ENCODE data around the gene DLX5.

Gene DLX5

DNA sequence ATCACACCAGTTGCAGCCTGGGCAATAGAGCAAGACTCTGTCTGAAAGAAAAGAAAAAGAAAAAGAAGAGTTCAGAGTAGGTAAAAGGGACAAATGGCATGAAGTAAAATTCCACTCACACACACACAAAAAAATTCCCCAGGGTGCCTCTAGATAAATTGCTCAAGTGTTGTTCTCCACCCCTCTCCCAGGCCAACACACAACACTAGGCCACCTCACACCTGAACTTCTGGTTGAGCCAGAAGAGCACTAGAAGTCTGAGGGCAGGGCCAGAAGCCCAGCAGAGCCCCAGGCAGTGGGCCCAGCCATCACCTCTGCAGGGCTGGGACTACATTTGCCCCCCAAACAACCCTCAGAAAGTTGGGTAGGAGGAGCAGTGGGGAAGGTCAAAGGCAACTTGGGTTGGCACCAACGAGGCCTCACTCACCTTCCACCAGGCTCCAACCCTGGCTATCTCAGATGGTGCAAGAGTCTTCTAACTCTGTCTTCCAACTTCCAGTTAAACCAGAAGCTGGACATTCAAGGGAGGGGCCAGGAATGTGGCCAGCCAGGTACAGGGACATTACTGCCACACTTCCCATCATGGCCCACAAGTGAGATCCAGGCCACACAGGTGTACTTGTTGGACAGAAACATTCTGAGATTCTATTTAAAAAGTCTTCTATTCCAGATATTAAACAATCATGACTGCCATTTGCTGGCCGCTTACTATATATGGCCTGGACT lies 44.9 kb downstream of the DLX5 start:
- TF ChIP-seq, protein P1, sequence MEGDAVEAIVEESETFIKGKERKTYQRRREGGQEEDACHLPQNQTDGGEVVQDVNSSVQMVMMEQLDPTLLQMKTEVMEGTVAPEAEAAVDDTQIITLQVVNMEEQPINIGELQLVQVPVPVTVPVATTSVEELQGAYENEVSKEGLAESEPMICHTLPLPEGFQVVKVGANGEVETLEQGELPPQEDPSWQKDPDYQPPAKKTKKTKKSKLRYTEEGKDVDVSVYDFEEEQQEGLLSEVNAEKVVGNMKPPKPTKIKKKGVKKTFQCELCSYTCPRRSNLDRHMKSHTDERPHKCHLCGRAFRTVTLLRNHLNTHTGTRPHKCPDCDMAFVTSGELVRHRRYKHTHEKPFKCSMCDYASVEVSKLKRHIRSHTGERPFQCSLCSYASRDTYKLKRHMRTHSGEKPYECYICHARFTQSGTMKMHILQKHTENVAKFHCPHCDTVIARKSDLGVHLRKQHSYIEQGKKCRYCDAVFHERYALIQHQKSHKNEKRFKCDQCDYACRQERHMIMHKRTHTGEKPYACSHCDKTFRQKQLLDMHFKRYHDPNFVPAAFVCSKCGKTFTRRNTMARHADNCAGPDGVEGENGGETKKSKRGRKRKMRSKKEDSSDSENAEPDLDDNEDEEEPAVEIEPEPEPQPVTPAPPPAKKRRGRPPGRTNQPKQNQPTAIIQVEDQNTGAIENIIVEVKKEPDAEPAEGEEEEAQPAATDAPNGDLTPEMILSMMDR (IDR thresholded peaks at IDR 0.05; ENCODE audit: insufficient read depth, low read depth, low read length, missing control alignments) = no peak
- peak; percentile 17 for DNase-seq (ENCODE audit: low read depth)
- no peak overlapping the region for H3K4me3 ChIP-seq (ENCODE audit: low read length)

DNA sequence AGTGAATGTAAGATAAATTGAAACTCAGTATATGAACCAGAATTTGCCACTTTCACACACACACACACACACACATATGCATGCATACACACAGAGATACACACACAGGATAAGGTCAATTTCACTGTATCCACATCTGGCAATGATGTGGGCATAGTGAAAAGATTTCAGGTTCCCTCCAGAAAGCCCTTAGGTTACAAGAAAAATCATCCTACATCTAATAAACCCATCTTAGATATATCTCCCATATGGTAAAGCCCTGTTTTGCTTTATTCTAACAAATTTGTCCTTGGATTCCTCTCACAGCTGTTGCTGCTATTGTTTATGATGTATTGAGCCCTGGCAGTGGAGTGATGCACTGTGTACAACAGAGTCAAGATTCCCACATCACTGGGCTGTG lies 47.2 kb downstream of the DLX5 start:
- no peak for DNase-seq (ENCODE audit: low read depth)
- H3K4me3 ChIP-seq (ENCODE audit: low read length) = no peak overlapping the region
- TF ChIP-seq, protein P1 (IDR thresholded peaks at IDR 0.05; ENCODE audit: insufficient read depth, low read depth, low read length, missing control alignments) = no peak

DNA sequence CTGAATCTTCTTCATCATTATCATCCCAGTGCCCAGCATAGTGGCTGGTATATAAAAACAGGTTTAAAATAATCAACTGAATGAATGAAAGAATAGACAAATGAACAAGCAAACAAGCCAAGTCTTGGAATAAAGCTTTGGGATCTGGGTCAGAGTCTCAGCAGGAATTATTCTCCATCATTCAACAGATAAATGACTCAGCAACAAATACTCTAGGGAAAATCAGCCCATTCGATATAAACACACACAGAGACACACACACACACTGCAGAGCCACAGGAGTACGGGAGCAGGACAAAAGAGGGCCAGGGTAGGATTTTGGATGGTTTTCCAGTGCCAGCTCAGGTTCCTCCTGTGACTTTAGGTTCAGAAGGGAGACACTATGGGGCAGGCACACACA lies 48.5 kb downstream of the DLX5 start:
- DNase-seq (ENCODE audit: low read depth) = no peak
- TF ChIP-seq, protein P1 (IDR thresholded peaks at IDR 0.05; ENCODE audit: insufficient read depth, low read depth, low read length, missing control alignments) = no peak
- H3K4me3 ChIP-seq (ENCODE audit: low read length) = no peak overlapping the region

DNA sequence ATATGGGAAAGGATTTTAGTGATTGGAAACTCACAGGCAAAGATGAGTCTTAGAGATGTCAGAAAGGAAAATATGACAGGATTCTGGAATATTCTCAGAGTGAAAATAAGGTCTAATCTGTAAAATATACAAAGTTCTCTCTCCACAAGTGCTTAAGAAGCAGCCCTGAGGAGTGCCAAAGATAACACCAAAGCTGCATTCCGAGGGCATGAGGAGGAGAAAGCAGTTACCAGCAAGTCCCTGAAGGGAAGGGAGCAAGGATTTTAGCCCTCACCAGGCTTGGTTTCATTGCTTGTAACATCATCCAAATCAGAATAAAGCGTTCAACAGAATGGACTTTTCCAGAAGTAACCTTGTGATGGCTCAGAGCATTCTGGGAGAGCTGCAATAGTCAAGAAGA lies 50.6 kb downstream of the DLX5 start:
- H3K4me3 ChIP-seq (ENCODE audit: low read length) = no peak overlapping the region
- TF ChIP-seq, protein P1 (IDR thresholded peaks at IDR 0.05; ENCODE audit: insufficient read depth, low read depth, low read length, missing control alignments) = no peak
- peak; percentile 19 for DNase-seq (ENCODE audit: low read depth)

DNA sequence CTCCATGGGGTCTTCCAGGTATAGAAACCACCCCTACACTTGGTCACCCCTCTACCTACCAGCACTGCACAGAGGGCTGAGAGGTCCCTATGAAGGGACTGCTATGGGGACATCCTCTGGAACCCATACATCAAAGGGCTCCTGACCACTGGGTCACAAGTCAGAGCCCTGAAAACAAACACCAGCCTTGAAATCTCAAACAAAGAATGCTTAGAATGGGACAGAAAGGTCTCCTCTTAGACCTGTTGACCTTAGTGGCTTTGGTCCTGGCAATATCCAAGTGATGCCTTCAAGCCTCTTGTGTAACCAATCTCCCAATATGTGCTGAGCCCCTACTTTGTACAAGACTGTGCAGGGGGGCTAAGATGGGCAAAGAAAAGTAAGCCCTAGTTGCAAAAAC lies 53.9 kb downstream of the DLX5 start:
- no peak overlapping the region for H3K4me3 ChIP-seq (ENCODE audit: low read length)
- TF ChIP-seq, protein P1 (IDR thresholded peaks at IDR 0.05; ENCODE audit: insufficient read depth, low read depth, low read length, missing control alignments) = no peak
- no peak for DNase-seq (ENCODE audit: low read depth)

Measured in epithelial cell of esophagus (primary cell).